GM19023 (cell line): ENCODE data around the gene LRAT.
"Not testable (repeated sequence)": the region's sequence is repeated elsewhere in the genome, so short reads cannot be mapped to it uniquely, and the experiment has no call there.

Source experiments
- ATAC-seq: cut with Tn5 transposase; IDR thresholded peaks from one replicate; pipeline ENCODE4 v1.9.1; 2021; ENCODE audit warnings: mild to moderate bottlenecking, moderate library complexity; ENCODE audit not compliant: unreplicated experiment

LRAT gene

DNA sequence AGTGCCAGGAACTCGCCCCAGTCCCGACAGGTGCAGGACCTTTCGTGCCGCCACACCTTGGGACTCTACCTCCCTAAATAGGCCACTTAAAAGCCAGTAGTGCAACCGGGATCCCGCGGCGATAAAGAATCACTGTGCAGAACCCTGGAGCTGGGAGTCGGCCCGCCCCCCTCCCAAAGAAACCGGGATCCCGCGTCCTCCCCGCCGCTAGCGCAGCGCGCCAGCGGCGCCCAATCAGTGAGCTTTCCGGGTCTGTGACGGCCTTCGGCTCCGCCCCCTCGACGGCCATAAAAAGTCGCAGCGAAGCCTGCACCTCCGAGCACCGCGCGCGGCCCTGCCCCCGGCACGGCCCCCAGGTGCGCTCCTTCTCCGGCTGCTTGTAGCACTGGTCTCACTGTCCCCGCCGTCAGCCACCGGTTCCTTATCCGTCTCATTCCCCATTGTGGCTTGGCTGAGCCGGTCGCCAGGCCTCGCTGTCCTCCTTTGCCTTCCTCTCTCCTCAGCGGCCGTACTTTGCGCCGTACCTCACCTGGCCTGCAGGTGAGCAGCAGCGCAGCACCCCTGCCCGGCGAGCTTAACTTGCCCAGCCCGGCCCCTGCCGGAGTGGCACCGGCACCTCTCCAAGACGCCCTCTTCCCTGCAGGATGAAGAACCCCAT is at the start of gene LRAT:
TSS of gene LRAT (plus strand) at position 318 of the 658 bp plus-strand sequence. CDS start at position 645, 327 bp downstream.
- peak; percentile 69 for ATAC-seq

DNA sequence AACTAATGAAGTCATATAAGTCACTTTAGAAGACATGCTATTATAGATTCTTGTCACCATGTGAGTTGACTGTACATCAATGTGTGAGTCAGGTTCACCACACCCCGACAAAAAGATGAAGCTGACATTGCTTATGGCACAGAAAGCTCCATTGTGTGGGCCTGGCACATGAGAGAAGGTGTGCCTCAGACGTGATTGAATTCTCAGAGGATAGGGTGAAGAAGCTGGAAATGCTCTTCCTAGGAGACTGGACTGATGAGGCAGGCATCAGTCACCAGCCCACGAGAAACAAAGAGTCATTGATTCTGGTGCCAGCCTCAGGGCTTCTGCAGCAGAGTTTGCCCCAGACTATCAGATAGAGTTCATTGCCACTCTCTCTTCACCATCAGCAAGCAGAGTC is 35.9 kb upstream of the LRAT start:
- no peak for ATAC-seq

DNA sequence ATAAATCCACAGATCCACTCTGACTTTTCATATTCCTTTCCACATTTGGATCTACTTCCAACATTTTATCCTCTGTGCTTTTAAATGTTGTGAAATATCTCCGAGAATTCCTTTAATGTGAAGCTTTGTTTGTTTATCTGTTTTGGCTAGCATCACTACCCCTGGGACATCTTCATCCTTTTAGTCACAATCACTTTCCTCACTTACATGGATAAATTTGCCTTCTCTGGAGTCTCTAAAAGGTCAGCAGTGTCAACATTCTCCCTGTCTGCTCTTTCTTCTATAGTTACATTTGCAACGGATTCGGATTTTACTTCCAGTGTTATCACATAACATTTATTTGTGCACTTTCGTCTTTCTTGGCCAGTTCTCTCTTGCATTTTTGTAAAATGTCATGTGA is 34.2 kb upstream of the LRAT start:
- no peak for ATAC-seq

DNA sequence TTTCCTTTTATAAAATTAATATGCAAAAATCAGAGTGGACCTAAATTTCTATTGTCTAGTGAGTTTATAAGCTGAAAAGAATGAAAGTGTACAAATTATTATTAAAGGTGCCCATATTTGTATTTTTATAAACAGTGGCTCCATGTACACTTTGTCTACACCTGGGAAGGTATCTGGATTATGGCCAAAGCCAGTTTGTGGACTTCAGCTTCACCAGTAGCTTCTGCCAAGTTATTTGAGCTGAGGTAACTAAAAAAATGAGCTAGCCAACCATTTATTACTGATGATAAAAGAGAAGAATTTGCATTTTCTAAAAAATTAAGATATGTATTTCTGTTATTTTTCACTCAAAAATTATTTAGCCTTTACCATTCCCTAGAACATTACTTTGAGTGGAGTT is 32.3 kb upstream of the LRAT start:
- ATAC-seq = no peak

DNA sequence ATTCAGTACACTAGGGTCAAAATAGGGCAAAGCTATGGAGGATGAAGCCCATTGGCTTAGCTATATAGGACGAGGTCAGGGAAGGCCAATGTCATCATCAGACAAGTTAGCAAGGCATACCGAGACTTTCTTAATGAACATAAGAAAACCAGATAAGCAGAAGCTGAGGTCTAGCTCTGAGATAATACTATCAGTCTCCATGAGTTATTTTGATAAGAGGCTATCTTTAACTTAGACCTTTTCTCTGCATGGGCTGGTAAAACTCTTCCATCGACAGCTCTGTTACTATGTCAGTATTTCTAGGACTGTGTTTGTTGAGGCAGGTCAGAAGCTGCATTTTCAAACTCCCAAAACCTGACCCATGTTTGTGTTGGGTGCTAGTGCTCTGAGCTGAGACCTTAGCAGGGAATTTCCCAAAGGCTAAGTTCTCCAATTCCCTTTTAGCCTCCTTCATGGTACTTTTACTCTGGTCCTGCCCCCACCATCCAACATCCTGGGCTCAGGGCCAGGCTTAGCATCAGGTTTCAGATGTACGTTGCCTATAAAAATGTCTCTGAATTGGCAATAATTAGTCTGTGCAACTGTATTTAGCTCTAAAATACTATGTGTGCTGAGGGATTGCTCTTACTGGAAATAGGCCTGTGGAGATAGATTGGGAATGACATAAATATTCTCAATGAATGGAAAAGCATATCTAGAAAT is 29.3 kb upstream of the LRAT start:
- ATAC-seq = no peak

DNA sequence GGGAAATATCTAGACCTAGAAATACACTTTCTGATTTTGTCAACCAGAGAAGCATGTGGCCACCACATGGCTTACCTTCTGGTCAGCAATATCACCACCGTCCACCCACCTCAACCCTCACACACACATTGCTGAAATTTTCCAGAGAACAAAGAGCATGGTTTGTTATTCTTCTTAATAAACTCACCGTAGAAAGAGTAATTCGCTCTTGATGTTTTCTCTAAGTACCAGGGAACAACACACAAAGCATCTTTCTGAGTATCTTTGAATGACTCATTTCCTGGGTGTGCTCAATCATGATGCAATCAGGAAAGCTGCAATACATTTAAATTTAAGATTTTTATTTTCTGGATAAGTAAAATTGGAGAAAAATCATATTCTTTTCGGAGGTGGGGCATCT is 24.7 kb upstream of the LRAT start:
- ATAC-seq = no peak

DNA sequence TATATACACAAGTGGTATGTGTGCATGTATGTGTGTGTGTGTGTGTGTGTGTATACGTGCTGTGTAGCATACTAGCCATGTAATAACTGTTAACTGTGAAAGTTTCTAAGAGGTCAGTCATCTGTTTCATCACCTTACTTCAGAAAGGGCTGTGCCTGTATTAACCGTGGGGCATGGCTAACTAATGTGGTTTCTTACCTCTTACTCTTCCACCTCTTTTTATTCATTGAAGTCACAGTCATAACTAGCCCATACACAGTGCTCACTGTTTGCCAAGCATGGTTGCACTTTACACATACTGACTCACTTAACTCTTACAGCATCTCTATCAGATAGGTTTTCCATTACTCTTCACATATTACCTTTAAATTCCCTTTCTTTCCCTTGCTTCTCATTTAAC is 23.7 kb upstream of the LRAT start:
- ATAC-seq = no peak

DNA sequence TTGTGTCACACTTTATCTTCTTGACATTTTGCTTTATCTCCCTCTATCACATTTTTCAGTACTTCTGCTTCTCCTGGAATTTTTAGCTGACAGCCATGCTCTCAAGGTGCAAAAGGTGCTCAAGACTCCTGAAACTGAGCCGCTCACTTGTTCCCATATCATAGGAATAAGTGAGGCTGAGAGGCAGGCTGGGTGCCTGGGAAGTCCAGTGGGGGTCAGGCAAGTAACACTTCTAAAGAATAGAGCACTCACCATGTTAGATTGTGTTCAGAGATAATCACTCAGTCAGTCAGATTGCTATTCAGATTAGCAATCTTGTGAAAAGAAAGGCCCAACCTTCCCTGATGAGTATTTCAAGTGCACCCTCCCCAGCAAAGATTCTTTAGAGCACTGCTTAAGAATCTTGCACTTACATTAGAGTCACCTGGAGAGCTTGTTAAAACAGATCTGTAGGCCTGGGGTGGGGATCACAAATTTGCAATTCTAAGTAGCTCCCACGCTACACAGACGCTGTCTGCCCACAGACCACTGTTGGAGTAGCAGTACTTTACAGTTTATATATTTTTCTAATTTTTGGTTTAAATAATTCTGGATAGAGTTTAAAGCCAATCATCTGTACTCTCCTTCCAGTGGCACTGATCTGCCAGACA is 23.1 kb upstream of the LRAT start:
- no peak for ATAC-seq

DNA sequence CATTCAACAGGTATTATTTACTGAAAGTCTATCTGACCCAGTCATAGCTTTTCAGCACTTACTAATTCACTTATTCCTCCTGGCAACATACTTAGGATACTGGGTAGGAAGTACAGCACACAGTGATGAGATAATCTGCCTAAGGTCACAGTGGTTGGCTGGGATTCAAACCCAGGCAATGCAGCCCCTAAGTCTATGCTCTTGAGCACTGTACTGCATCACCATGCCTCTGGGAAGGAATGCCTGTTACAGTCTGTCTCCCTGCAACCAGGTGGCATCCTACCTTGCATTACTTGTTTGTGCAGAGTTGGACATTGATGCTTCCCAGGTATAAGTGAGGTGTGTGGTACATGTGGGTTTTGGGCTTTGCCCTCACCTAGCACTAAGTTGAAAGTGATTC is 21.5 kb upstream of the LRAT start:
- ATAC-seq = no peak

DNA sequence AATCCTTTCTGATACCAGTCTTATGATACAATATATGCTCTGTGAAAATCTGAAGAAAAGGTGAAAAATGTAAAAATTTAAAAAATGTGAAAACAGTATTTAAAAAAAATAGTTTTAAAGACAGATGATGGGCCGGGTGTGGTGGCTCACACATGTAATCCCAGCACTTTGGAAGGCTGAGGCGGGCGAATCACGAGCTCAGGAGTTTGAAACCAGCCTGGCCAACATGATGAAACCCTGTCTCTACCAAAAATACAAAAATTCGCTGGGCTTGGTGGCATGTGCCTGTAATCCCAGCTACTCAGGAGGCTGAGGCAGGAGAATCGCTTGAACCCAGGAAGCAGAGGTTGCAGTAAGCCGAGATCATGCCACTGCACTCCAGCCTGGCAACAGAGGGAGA is 20.2 kb upstream of the LRAT start:
- not testable (repeated sequence) for ATAC-seq

DNA sequence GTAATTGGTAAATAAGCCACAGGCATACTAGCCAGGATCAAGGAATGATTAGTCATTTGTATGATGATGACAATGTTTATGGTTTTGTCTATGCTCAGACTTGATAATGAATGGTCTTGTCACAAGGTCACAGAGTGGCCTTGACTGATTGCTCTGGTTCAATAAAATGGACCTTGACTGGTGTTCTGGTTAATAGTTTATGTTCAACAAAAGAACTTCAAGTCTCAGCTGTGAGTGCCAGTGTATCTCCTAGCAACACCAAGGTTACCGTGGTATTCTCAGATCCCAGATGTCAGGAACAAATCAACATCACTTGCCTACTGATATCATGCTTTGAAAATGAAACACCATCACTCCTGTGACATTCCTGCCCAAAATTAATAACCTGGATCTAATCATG is 16.3 kb upstream of the LRAT start:
- ATAC-seq = no peak

DNA sequence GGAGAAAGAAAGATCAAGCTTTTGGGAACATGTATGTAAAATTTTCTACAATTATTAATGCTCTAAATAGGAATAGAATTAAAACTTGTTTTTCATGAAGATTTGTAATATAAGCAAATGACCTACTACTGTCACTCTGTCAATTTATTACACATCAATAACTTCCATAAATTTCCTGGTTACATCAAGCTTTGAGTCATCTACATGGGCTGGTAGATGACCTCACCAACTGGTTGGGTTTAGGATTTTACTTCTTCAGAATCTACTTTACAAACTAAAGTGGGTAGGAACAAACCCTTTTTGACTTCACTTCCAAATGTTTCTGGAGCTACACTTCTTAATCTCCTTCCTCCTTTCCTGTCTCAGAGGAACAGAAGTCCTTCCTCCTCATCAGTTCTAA is 12.0 kb upstream of the LRAT start:
- ATAC-seq = no peak

DNA sequence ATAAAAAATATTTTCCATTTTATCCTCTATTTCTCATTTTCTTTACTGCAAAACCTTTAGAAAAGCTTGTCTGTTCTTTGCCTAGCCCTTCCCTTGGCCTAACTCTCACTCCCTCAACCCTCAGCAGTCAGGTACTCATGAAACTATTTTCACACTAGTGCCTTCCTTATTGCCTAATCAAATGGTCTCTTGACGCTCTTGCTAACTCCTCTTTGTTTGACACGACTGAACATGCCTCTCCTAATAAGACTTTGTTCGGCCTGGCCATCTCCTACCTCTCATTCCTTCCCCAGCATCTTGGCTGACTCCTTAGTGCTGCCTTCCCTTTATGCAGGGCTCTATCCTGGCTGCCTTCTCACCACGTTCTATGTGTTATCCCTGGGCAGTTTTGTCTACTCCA is 11.1 kb upstream of the LRAT start:
- ATAC-seq = no peak

DNA sequence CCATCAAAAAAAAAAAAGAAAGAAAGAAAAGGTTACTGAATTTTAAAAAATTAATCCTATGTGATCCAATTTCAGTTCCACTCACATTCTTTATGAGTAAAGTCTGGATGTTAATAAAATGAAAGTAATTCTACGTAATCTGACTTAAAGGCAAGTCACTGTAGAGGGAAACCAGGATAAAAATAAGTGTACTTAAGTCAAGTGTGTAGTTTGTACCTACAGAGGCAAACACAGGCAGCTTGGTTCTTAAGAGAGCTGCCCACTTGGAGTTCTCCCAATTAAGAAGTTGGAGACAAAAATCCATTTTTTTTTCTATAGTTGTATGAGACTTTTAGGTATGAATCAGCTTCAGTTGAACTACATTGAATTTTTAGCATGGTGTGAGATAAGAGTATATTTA is 7.0 kb upstream of the LRAT start:
- no peak for ATAC-seq

DNA sequence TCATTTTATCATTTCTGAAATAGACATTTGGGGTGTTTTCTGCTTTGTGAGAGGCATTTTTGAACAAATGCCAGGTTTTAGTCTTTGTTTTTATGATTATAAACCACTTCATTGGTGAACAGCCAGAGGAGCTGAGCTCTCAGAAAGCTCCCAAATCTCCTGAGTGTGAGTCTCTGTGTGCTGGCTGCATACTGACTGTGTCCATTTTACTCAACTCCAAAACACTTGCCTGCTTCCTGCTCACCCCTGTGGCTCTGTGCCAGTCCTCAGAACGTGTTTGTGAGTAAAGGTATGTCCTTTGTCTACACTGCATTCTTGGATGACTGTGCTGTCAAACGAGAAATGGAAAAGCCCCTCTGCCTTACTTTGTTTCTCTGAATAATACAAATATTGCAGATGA is 5.4 kb upstream of the LRAT start:
- ATAC-seq = no peak

DNA sequence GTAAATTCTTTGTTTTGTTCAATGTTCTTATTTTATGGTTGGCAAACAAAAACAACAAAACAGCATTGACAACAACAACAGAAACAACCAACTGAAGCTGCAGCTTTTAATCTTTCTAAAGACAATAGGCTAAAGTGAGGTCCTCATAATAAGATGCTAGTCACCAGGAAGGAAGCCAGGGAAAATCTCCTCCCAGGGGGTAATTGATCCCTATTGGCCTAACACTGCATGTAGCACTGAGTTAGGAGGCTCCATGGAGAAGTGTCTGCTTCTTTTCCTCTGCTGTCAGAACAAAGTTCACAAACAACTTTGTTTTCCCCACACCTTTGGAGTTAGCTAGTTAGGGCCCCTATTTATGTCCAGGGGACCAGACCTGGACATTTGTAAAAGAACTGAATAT is 4.7 kb upstream of the LRAT start:
- no peak for ATAC-seq

DNA sequence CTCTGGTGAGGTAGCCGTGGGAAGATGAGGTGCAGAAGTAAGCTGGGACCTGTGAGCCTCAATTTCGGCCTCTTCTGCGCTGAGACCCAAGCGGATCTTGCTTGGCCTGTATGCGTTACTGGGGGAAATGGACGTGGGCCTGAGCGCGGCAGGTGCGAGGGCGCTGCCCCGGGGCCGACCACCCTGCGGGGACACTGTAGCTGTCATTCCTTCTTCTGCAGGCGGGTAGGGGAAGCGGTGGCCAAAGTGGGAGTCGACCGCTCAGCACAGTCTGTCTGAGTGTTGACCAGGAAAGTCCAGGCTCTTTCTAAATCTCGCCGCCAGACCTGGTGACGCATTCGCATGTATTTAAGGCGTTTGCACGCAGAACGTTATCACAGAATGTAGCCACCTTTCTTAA is 3.3 kb upstream of the LRAT start:
- no peak for ATAC-seq

DNA sequence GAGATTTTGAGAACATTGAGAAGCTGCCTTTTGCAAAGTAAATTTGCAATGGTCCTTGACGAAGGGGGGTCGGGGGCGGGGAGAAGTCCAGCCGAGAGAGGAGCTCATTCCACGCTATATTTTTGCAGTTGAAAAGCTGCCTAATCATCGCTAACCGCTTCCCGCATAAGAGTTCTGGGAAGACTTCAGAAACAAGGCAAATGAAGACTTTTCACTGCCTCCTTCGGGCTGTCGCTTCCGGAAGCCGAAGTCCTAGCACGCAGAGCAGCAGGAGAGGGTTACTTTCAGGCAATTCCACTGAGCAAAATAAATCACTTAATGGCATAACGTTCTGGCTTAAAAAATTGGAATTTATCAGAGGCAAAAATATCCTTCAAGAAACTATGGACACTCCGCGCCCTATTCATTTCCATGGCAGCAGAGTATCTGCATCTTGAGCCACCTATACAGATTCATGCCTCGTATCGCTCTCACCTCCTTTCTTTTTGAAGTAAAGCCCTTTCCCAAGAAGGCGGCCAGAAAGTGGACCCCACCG is 2.6 kb upstream of the LRAT start:
- no peak for ATAC-seq

DNA sequence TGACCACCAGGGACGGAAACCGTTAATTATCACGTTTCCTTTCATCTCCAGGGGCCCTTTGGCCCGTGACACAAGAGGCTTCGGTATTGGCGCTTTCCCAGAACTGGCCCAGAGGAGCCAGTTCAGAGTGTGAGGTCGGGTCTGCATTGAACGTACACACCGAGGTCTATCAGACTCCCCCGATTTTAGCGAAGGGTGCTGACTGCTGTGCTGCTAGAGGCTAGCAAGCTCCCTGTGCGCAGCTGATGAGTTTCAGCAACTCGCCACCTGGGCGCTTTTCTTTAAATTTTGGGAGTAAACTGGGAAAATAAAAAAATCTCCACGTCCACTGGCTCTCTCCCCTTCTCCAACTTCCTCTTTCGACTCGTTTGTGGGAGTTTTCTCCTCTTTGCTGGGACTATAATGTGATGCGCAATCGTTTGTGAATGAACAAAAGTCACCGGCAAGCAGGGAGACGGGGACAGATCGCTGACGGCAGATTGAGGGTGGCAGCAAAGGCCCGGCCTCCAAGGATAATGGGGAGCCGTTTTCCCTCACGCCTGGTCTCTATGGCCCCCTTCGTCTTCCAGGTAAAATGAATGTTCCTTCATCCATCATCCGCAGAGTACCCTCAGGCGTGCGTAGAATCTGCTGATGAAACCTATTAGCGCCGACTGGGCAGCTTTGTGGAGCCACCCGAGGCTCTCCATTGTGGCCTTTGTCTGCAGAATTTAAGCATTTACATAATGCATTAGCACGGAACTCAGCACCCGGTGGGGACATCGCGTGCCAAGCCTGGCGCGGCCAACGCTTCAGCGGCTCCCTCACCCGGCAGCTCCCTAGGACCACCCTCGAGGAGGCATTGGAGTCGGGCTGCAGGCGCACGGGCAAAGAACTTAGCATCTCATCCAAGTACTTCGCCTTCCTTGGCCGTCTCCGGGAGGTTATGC is 1.6 kb upstream of the LRAT start:
- no peak for ATAC-seq

DNA sequence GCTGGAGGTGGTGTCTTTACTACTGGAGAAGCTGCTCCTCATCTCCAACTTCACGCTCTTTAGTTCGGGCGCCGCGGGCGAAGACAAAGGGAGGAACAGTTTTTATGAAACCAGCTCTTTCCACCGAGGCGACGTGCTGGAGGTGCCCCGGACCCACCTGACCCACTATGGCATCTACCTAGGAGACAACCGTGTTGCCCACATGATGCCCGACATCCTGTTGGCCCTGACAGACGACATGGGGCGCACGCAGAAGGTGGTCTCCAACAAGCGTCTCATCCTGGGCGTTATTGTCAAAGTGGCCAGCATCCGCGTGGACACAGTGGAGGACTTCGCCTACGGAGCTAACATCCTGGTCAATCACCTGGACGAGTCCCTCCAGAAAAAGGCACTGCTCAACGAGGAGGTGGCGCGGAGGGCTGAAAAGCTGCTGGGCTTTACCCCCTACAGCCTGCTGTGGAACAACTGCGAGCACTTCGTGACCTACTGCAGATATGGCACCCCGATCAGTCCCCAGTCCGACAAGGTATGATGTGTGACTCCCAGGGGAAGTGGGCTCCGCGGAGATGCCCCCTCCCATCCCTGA is 634 bp downstream of the LRAT start:
- ATAC-seq = no peak

DNA sequence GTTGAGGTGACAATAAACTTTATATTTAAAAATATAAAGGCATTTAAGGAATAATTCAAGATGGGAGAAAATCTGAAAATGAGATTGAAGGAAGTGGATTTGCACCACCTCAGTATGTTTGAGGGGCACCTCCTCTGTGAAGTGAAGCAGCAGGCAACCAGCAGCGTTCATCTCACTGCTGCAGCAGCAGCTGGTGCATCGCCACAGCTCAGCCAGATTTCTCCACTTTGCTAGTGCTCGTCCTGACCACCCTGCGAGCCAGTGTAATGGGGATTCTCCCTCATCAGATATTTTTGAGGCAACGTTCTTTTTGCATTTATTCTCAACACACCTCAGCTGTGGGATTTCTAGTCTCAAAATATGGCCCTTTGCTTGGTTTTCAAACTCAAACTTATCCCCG is 13.9 kb downstream of the LRAT start:
- no peak for ATAC-seq
